ENCODE measurements around the gene KDM7A. TPM values are rescaled to one million over a fixed set of nuclear protein-coding genes. Genes with fewer than 3 reads are reported as not detected.

Gene KDM7A
- total and polyA plus RNA-seq, 9 of the 15 experiments (the other 6 are each of a cell fraction or from before 2014, with no cell fraction given), result 0.90 to 8.4 (median 7.0) TPM

DNA sequence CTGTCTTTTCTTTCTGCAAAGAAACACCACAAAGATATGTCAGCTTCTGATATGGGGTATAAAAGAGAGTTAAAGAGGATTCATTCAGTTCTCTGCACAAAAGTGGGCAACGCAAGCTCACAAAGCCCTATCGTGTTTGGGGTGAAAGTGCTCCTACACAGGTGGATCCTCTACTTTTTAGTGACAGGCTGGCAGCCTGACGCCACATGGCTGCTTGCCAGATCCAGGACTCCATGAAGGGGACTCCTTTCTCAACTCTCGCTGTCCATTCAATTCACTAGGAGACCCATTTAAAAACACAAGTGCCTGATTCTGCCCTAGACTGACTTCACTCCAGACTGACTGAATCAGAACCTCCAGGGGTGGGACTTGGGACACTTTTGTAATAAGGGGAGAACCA, 122.0 kb downstream of the KDM7A start:
- no peaks in the 10 kb centered on the region for H3K27me3 ChIP-seq (ENCODE audit: control insufficient read depth in 2 of 2, insufficient read depth in 2 of 2, low read length in 2 of 2)
- H3K9ac ChIP-seq (ENCODE audit: insufficient read depth in 1 of 2, low read depth in 2 of 2, low read length in 2 of 2), result no peak overlapping the region
- DNase-seq (ENCODE audit: extremely low read depth in 1 of 4, low spot score in 3 of 4), result peak in 2 of 4 experiments; percentile 21 to 35
- in situ Hi-C loops (cut with MboI) (no loop called here), intact Hi-C loops (cut with micrococcal nuclease) (no loop called here)
- peaks cover 42% of the 10 kb centered on the region for H3K36me3 ChIP-seq (ENCODE audit: control insufficient read depth, insufficient read depth, low read length)
- no peak overlapping the region for H2AFZ ChIP-seq (ENCODE audit: low read depth, low read length)
- ChIA-PET CTCF (ENCODE audit: low intra/inter-chr PET ratio) (no interaction called here), POLR2A (interaction anchor here (1.4 to 1.7 kb wide), 2 partner anchors 8 to 13 kb away, joined by 5 to 10 read pairs; partner anchors contain the start of gene PARP12)
- H3K9me1 ChIP-seq (ENCODE audit: control insufficient read depth, insufficient read depth, low read length), result no peaks in the 10 kb centered on the region
- BruUV-seq (replicated peaks), result no TSS peak
- no peaks in the 10 kb centered on the region for H4K20me1 ChIP-seq (replicated peaks; ENCODE audit: control insufficient read depth, insufficient read depth, low read length)
- 62% methylated on average over 4 of the region's 4 CpGs for WGBS (ENCODE audit: insufficient coverage, low coverage, missing lambda C conversion rate)
- peaks cover 12 to 20% of the 10 kb centered on the region in 2 experiments for H3K4me1 ChIP-seq (replicated peaks in 1 of 2; ENCODE audit: control insufficient read depth in 2 of 2, insufficient read depth in 2 of 2, low read length in 2 of 2)
- no peaks in the 10 kb centered on the region for H3K9me3 ChIP-seq (replicated peaks; ENCODE audit: control insufficient read depth, insufficient read depth, low read depth, low read length)
- no peak overlapping the region for H3K4me3 ChIP-seq
- H3K27ac ChIP-seq (ENCODE audit: extremely low read depth, low read depth, low read length), result no peak overlapping the region
- TF ChIP-seq RNF219 (CRISPR knock-in tag; IDR thresholded peaks at IDR 0.05), result no peak
- TF ChIP-seq ZNF263 (CRISPR knock-in tag; IDR thresholded peaks at IDR 0.05; ENCODE audit: borderline replicate concordance), result peak; percentile 22; the same call in 1 of the 2 replicates
- no peak for TF ChIP-seq ZNF316 (IDR thresholded peaks at IDR 0.05)
- TF ChIP-seq ZBTB33 (CRISPR knock-in tag; IDR thresholded peaks at IDR 0.05), result no peak
- peak; percentile 69 for TF ChIP-seq NFIC (IDR thresholded peaks at IDR 0.05)
- TF ChIP-seq ZNF639 (CRISPR knock-in tag; conservative IDR thresholded peaks at IDR 0.05 in 1 of 2, IDR thresholded peaks at IDR 0.05 in 1 of 2), result 0 out of 4 replicates have a peak, but pooled peaks of 1 of the 2 experiments have one; percentile 4
- H3K4me2 ChIP-seq (ENCODE audit: insufficient read depth, low read length), result no peak overlapping the region
- FAIRE-seq, result no peak
- ATAC-seq, result peak; percentile 5; the same call in 2 of the 3 replicates
- H3K79me2 ChIP-seq (ENCODE audit: control insufficient read depth, insufficient read depth, low read length), result peaks cover 8% of the 10 kb centered on the region

Measured in K562 (cell line).